Stimulated activated CD4-positive, alpha-beta T cell treated with anti-CD3 and anti-CD28 coated beads, Interleukin-4, amount 100 ng/mL, for 1 hour (primary cell): ENCODE measurements around the gene POMC.
A peak's percentile ranks its signal among the peaks of the same experiment; 100 is the strongest.
"Not testable (repeated sequence)": the region's sequence is repeated elsewhere in the genome, so short reads cannot be mapped to it uniquely, and the experiment has no call there.

Experiments used
- DNase-seq: peaks from one replicate; pipeline ENCODE4 v3.0.0-alpha.2; 2020

POMC gene

GRCh38 chr2:25176541-25177181 lies 8.3 kb upstream of the POMC start:
- no peak for DNase-seq

GRCh38 chr2:25176138-25176537 lies 7.8 kb upstream of the POMC start:
- no peak for DNase-seq

GRCh38 chr2:25174192-25174861 lies 5.9 kb upstream of the POMC start:
- DNase-seq: no peak

- no peak for DNase-seq
Observed at GRCh38 chr2:25173719-25174118, 5.3 kb upstream of the POMC start.

GRCh38 chr2:25170888-25171287 lies 2.5 kb upstream of the POMC start:
- no peak for DNase-seq

- no peak for DNase-seq
Observed at GRCh38 chr2:25169073-25169470, 692 bp upstream of the POMC start.

- DNase-seq: peak; percentile 37
Observed at GRCh38 chr2:25165992-25166875, 2.1 kb downstream of the POMC start.

- no peak for DNase-seq
Observed at GRCh38 chr2:25164561-25164960, 3.8 kb downstream of the POMC start.

GRCh38 chr2:25162061-25162460 lies 6.3 kb downstream of the POMC start:
- not testable (repeated sequence) for DNase-seq

GRCh38 chr2:25161055-25161781 lies 7.2 kb downstream of the POMC start:
- peak; percentile 74 for DNase-seq

GRCh38 chr2:25160376-25160775 lies 8.0 kb downstream of the POMC start:
- DNase-seq: no peak

GRCh38 chr2:25159949-25160348 lies 8.4 kb downstream of the POMC start:
- no peak for DNase-seq

- DNase-seq: no peak
Observed at GRCh38 chr2:25158096-25158852, 10.1 kb downstream of the POMC start.

GRCh38 chr2:25155401-25155800 lies 13.0 kb downstream of the POMC start:
- DNase-seq: no peak

GRCh38 chr2:25151718-25152117 lies 16.7 kb downstream of the POMC start:
- no peak for DNase-seq

GRCh38 chr2:25150993-25151392 lies 17.4 kb downstream of the POMC start:
- not testable (repeated sequence) for DNase-seq

- DNase-seq: no peak
Observed at GRCh38 chr2:25149646-25150045, 18.7 kb downstream of the POMC start.

GRCh38 chr2:25146896-25147295 lies 21.5 kb downstream of the POMC start:
- DNase-seq: no peak

- DNase-seq: no peak
Observed at GRCh38 chr2:25145803-25146202, 22.6 kb downstream of the POMC start.

- DNase-seq: no peak
Observed at GRCh38 chr2:25141120-25141519, 27.3 kb downstream of the POMC start.

- not testable (repeated sequence) for DNase-seq
Observed at GRCh38 chr2:25140535-25140934, 27.8 kb downstream of the POMC start.

- no peak for DNase-seq
Observed at GRCh38 chr2:25132693-25133092, 35.7 kb downstream of the POMC start.
